GM23248 (cell line): Measurements from ENCODE around the gene GSTT2.
"Not testable (repeated sequence)": the region's sequence is repeated elsewhere in the genome, so short reads cannot be mapped to it uniquely, and the experiment has no call there.

Experiments used
- EZH2 ChIP-seq: fragments of 200-600 bp; sonication (generic); IDR thresholded peaks from 2 replicates; pipeline ENCODE4 v1.6.1; 2018; ENCODE audit warnings: antibody characterized with exemption, mild to moderate bottlenecking; ENCODE audit not compliant: insufficient read depth, poor library complexity, severe bottlenecking
- EZH2phosphoT487 ChIP-seq: fragments of 200-600 bp; sonication (generic); IDR thresholded peaks from 2 replicates; pipeline ENCODE4 v1.6.1; 2018; ENCODE audit warnings: antibody characterized with exemption, moderate library complexity, mild to moderate bottlenecking, low read depth; ENCODE audit not compliant: insufficient read depth

- TF ChIP-seq EZH2, EZH2phosphoT487: not testable (repeated sequence)
Measured at GRCh38 chr22:23986089-23986488, 6.2 kb downstream of the GSTT2 start.
